Fibroblast of lung (primary cell): ENCODE measurements around the gene TAF10. TPM values are rescaled to one million over a fixed set of nuclear protein-coding genes. Genes with fewer than 3 reads are reported as not detected.

Experiments used
- DNase-seq, 2 donors: peaks; one replicate each; pipeline versions ENCODE4 v3.0.0 to v3.0.0-alpha.2; 2010; ENCODE audit warnings: low read depth in 2 of 2
- H2AFZ ChIP-seq: 2 replicates; pipeline ENCODE4 v1.5.1; 2012; ENCODE audit warnings: low read length, control low read depth, inconsistent platforms
- H3K27ac ChIP-seq: 2 replicates; pipeline ENCODE4 v1.5.1; 2011; ENCODE audit warnings: low read length, control low read depth; ENCODE audit not compliant: insufficient read depth
- H3K27me3 ChIP-seq: 2 replicates; pipeline ENCODE4 v1.5.1; 2011; ENCODE audit warnings: mild to moderate bottlenecking, low read length; ENCODE audit not compliant: control insufficient read depth, insufficient read depth
- H3K36me3 ChIP-seq: 2 replicates; pipeline ENCODE4 v1.5.1; 2011; ENCODE audit warnings: low read length; ENCODE audit not compliant: control insufficient read depth, insufficient read depth
- H3K4me1 ChIP-seq: 2 replicates; pipeline ENCODE4 v1.5.1; 2011; ENCODE audit warnings: low read length; ENCODE audit not compliant: control insufficient read depth, insufficient read depth; ENCODE audit errors: extremely low read depth
- H3K4me2 ChIP-seq: 2 replicates; pipeline ENCODE4 v1.5.1; 2011; ENCODE audit warnings: low read length, control low read depth; ENCODE audit not compliant: insufficient read depth; ENCODE audit errors: extremely low read depth
- H3K4me3 ChIP-seq, 4 experiments: fragments of 200-600 bp in 1 of 4; sonication (generic) in 1 of 4; replicated peaks in 1 of 4; 2 replicates each; pipeline ENCODE4 v1.5.1; 2011 to 2016; ENCODE audit warnings: low read length in 4 of 4, low read depth in 3 of 4, mild to moderate bottlenecking in 3 of 4, control low read depth in 2 of 4, inconsistent platforms in 1 of 4, mixed read lengths in 1 of 4; ENCODE audit not compliant: insufficient read depth in 1 of 4; ENCODE audit errors: control extremely low read depth in 1 of 4
- H3K79me2 ChIP-seq: 2 replicates; pipeline ENCODE4 v1.5.1; 2012; ENCODE audit warnings: mild to moderate bottlenecking, low read length, inconsistent platforms; ENCODE audit not compliant: control insufficient read depth, insufficient read depth
- H3K9ac ChIP-seq: 2 replicates; pipeline ENCODE4 v1.5.1; 2011; ENCODE audit warnings: mild to moderate bottlenecking, low read length, control low read depth; ENCODE audit not compliant: insufficient read depth
- H3K9me3 ChIP-seq: 2 replicates; pipeline ENCODE4 v1.5.1; 2012; ENCODE audit warnings: low read depth, low read length; ENCODE audit not compliant: control insufficient read depth, insufficient read depth
- H4K20me1 ChIP-seq: 2 replicates; pipeline ENCODE4 v1.5.1; 2011; ENCODE audit warnings: low read length; ENCODE audit not compliant: control insufficient read depth, insufficient read depth; ENCODE audit errors: extremely low read depth
- EZH2 ChIP-seq: IDR thresholded peaks from 2 replicates; pipeline ENCODE4 v1.5.1; 2012; ENCODE audit warnings: low read length, control low read depth, mild to moderate bottlenecking; ENCODE audit errors: missing control alignments
- polyA plus RNA-seq, 2 donors: library from polyadenylated mRNA; depleted of rRNA in 1 of 2; stranded (reverse) in 1 of 2; unstranded in 1 of 2; fragments of >200 nt; gene quantifications; 2 replicates each; pipeline ENCODE4 v1.2.1, GENCODE V29; 2011 to 2012; ENCODE audit warnings: missing spikeins in 1 of 2
- total RNA-seq: library from RNA; depleted of rRNA; stranded (reverse); fragments of >200 nt; gene quantifications from 2 replicates; pipeline ENCODE4 v1.2.1, GENCODE V29; 2014
- TF ChIP-seq, protein P1 (sequence below), 2 donors: IDR thresholded peaks in 1 of 2; conservative IDR thresholded peaks in 1 of 2; 1 replicate in 1 of 2; 2 replicates in 1 of 2; pipeline ENCODE4 v1.5.1; 2011 to 2012; ENCODE audit warnings: low read length in 2 of 2, control low read depth in 1 of 2, inconsistent platforms in 1 of 2, low read depth in 1 of 2, mild to moderate bottlenecking in 1 of 2

The TAF10 gene
- total and polyA plus RNA-seq, 2 donors (not counting 1 experiment from before 2014, with no cell fraction given), result 77.8 to 142 TPM

GRCh38 chr11:6561288-6561687 lies 50.7 kb downstream of the TAF10 start:
- no peak overlapping the region for H3K4me3 ChIP-seq
- no peak overlapping the region for H3K9ac ChIP-seq
- H3K27ac ChIP-seq, result no peak overlapping the region
- H3K4me2 ChIP-seq, result no peak overlapping the region
- no peak for TF ChIP-seq EZH2
- TF ChIP-seq, protein P1, sequence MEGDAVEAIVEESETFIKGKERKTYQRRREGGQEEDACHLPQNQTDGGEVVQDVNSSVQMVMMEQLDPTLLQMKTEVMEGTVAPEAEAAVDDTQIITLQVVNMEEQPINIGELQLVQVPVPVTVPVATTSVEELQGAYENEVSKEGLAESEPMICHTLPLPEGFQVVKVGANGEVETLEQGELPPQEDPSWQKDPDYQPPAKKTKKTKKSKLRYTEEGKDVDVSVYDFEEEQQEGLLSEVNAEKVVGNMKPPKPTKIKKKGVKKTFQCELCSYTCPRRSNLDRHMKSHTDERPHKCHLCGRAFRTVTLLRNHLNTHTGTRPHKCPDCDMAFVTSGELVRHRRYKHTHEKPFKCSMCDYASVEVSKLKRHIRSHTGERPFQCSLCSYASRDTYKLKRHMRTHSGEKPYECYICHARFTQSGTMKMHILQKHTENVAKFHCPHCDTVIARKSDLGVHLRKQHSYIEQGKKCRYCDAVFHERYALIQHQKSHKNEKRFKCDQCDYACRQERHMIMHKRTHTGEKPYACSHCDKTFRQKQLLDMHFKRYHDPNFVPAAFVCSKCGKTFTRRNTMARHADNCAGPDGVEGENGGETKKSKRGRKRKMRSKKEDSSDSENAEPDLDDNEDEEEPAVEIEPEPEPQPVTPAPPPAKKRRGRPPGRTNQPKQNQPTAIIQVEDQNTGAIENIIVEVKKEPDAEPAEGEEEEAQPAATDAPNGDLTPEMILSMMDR (conservative IDR thresholded peaks at IDR 0.05 in 1 of 2, IDR thresholded peaks at IDR 0.05 in 1 of 2; ENCODE audit: low read depth in 1 of 2, low read length in 2 of 2), result no peak
- no peaks in the 10 kb centered on the region for H3K4me1 ChIP-seq
- no peaks in the 10 kb centered on the region for H3K79me2 ChIP-seq
- H2AFZ ChIP-seq, result no peak overlapping the region
- no peak for DNase-seq
- no peaks in the 10 kb centered on the region for H3K36me3 ChIP-seq
- no peaks in the 10 kb centered on the region for H3K27me3 ChIP-seq
- no peaks in the 10 kb centered on the region for H3K9me3 ChIP-seq
- no peaks in the 10 kb centered on the region for H4K20me1 ChIP-seq

Other genes starting within 250 kb of the TAF10 start
- gene SMPD1, start 221.7 kb downstream of the TAF10 start, total RNA-seq, result 33.9 and 52.2 TPM in 2 replicates
- 74.9 and 97.9 TPM in 2 replicates for gene SMPD1, start 221.7 kb downstream of the TAF10 start, polyA plus RNA-seq
- 56.2 and 73.7 TPM in 2 replicates for gene APBB1, start 193.1 kb downstream of the TAF10 start, total RNA-seq
- 33.5 and 39.1 TPM in 2 replicates for gene APBB1, start 193.1 kb downstream of the TAF10 start, polyA plus RNA-seq
- 0.26 and 0.83 TPM in 2 replicates for gene HPX, start 171.2 kb downstream of the TAF10 start, total RNA-seq
- 0.18 and 0.28 TPM in 2 replicates for gene HPX, start 171.2 kb downstream of the TAF10 start, polyA plus RNA-seq
- gene TRIM3, start 138.3 kb downstream of the TAF10 start, total RNA-seq, result 24.1 and 29.7 TPM in 2 replicates
- gene TRIM3, start 138.3 kb downstream of the TAF10 start, polyA plus RNA-seq, result 11.4 and 11.8 TPM in 2 replicates
- gene ARFIP2, start 130.9 kb downstream of the TAF10 start, total RNA-seq, result 34.9 and 47.6 TPM in 2 replicates
- 72.4 and 75.5 TPM in 2 replicates for gene ARFIP2, start 130.9 kb downstream of the TAF10 start, polyA plus RNA-seq
- 38.5 and 47.4 TPM in 2 replicates for gene TIMM10B, start 130.7 kb downstream of the TAF10 start, total RNA-seq
- gene TIMM10B, start 130.7 kb downstream of the TAF10 start, polyA plus RNA-seq, result 33.6 and 40.9 TPM in 2 replicates
- gene DNHD1, start 114.9 kb downstream of the TAF10 start, total RNA-seq, result 7.2 and 14.7 TPM in 2 replicates
- 2.2 and 2.6 TPM in 2 replicates for gene DNHD1, start 114.9 kb downstream of the TAF10 start, polyA plus RNA-seq
- gene RRP8, start 8.6 kb downstream of the TAF10 start, total RNA-seq, result 9.2 and 12.1 TPM in 2 replicates
- 12.6 and 13.2 TPM in 2 replicates for gene RRP8, start 8.6 kb downstream of the TAF10 start, polyA plus RNA-seq
- 136 and 176 TPM in 2 replicates for gene ILK, start 8.4 kb downstream of the TAF10 start, total RNA-seq
- 420 and 461 TPM in 2 replicates for gene ILK, start 8.4 kb downstream of the TAF10 start, polyA plus RNA-seq
- gene TPP1, start 7.2 kb upstream of the TAF10 start, total RNA-seq, result 93.7 and 127 TPM in 2 replicates
- 136 and 195 TPM in 2 replicates for gene TPP1, start 7.2 kb upstream of the TAF10 start, polyA plus RNA-seq
- 11.0 and 23.9 TPM in 2 replicates for gene DCHS1, start 43.6 kb upstream of the TAF10 start, total RNA-seq
- 0.92 and 5.0 TPM in 2 replicates for gene DCHS1, start 43.6 kb upstream of the TAF10 start, polyA plus RNA-seq
- gene MRPL17, start 71.1 kb upstream of the TAF10 start, total RNA-seq, result 44.9 and 53.2 TPM in 2 replicates
- 44.4 and 73.0 TPM in 2 replicates for gene MRPL17, start 71.1 kb upstream of the TAF10 start, polyA plus RNA-seq
- gene OR2AG2, start 159.8 kb upstream of the TAF10 start, total RNA-seq, result under 0.01 TPM in 2 replicates
- gene OR2AG2, start 159.8 kb upstream of the TAF10 start, polyA plus RNA-seq, result 0.03 and 0.26 TPM in 2 replicates
- not detected in 2 replicates for gene OR2AG1, start 170.8 kb upstream of the TAF10 start, total RNA-seq
- gene OR2AG1, start 170.8 kb upstream of the TAF10 start, polyA plus RNA-seq, result not detected in 2 replicates
- gene OR6A2, start 187.5 kb upstream of the TAF10 start, total RNA-seq, result under 0.01 and 0.17 TPM in 2 replicates
- gene OR6A2, start 187.5 kb upstream of the TAF10 start, polyA plus RNA-seq, result 0.03 TPM in 1 of 2 replicates, not detected in the other
- not detected in 2 replicates for gene OR10A5, start 233.5 kb upstream of the TAF10 start, total RNA-seq
- gene OR10A5, start 233.5 kb upstream of the TAF10 start, polyA plus RNA-seq, result not detected in 2 replicates